ENCODE results near the gene C5orf58.

Gene C5orf58

GRCh38 chr5:170251462-170251861 is 18.7 kb downstream of the C5orf58 start:
- no peak overlapping the region for H3K27ac ChIP-seq
- DNase-seq, result no peak
- intact Hi-C loops (cut with DNase I; ENCODE audit: low total_unique reads), result no loop called here
- peaks cover 0 to 10% of the 10 kb centered on the region in 2 donors for H3K27me3 ChIP-seq
- H3K4me3 ChIP-seq, result no peak overlapping the region
- no peaks in the 10 kb centered on the region for H3K4me1 ChIP-seq
- H3K36me3 ChIP-seq, result peaks cover 0 to 3% (median 0%) of the 10 kb centered on the region in 3 donors
- no peak for TF ChIP-seq CTCF (IDR thresholded peaks at IDR 0.05)
- no peaks in the 10 kb centered on the region for H3K9me3 ChIP-seq

GRCh38 chr5:170252109-170252508 is 19.3 kb downstream of the C5orf58 start:
- DNase-seq, result no peak
- H3K27me3 ChIP-seq, result peaks cover 0 to 6% of the 10 kb centered on the region in 2 donors
- H3K36me3 ChIP-seq, result peaks cover 0 to 3% (median 0%) of the 10 kb centered on the region in 3 donors
- no peak overlapping the region for H3K27ac ChIP-seq
- H3K4me3 ChIP-seq, result no peak overlapping the region
- TF ChIP-seq CTCF (IDR thresholded peaks at IDR 0.05), result no peak
- H3K4me1 ChIP-seq, result no peaks in the 10 kb centered on the region
- intact Hi-C loops (cut with DNase I; ENCODE audit: low total_unique reads), result no loop called here
- no peaks in the 10 kb centered on the region for H3K9me3 ChIP-seq

DNA sequence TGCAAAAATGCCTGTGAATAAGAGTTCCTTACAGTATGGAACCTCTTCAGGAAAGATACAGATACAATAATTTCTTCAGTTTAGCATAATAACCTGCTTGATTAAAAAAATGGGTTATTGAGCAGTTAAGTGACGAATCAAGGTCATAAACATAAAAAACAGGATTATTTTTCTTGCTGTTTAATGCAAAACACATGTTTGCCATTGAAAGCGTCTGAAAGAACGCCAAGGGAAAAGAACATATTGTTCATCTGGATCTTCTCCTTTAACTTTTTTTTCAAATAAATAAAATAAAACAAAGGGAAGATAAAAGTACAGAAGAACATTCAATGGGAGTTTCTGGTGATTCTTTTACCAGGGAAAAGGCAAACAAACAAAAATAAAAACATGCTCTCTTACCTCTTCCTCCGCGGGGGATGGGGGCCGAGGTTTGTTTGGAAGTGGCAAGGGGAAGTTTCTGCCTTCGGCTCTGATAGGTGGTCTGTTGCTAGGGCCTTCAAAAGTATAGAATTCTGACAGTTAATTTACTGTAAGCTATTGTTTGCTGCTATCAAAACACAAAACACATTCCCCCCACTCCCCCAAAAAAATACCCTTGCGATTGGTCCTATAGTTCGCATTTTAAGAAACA is 20.1 kb downstream of the C5orf58 start:
- H3K36me3 ChIP-seq, result peaks cover 0 to 3% (median 0%) of the 10 kb centered on the region in 3 donors
- no peak overlapping the region for H3K27ac ChIP-seq
- intact Hi-C loops (cut with DNase I; ENCODE audit: low total_unique reads), result no loop called here
- H3K27me3 ChIP-seq, result peaks cover 0 to 6% of the 10 kb centered on the region in 2 donors
- H3K9me3 ChIP-seq, result no peaks in the 10 kb centered on the region
- TF ChIP-seq CTCF (IDR thresholded peaks at IDR 0.05), result no peak
- DNase-seq, result no peak
- no peak overlapping the region for H3K4me3 ChIP-seq
- no peaks in the 10 kb centered on the region for H3K4me1 ChIP-seq

DNA sequence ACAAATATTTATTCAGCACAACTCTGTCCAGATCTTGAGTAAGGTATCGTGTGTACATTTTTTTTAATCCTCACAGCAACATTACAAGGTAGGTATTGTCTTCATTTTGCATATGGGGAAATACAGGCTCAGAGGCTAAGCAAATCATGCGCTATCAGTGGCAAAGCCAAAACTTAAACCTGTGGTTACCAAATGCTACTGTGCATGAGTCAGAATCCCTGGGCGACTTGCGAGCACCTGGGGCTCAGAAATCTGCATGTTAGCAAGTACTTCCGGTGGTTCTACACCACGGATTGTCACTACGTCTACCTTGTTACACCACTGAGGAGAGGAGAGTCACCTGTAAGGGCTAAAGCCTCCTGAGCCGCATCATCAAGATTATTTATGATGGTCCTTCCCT is 21.3 kb downstream of the C5orf58 start:
- Histone ChIP-seq H3K4me3 (no peak overlapping the region), H3K36me3 (peaks cover 0 to 3% (median 0%) of the 10 kb centered on the region in 3 donors), H3K27ac (no peak overlapping the region), H3K4me1 (no peaks in the 10 kb centered on the region), H3K9me3 (no peaks in the 10 kb centered on the region), H3K27me3 (peaks cover 0 to 6% of the 10 kb centered on the region in 2 donors)
- DNase-seq, result no peak
- no peak for TF ChIP-seq CTCF (IDR thresholded peaks at IDR 0.05)
- intact Hi-C loops (cut with DNase I; ENCODE audit: low total_unique reads), result no loop called here

DNA sequence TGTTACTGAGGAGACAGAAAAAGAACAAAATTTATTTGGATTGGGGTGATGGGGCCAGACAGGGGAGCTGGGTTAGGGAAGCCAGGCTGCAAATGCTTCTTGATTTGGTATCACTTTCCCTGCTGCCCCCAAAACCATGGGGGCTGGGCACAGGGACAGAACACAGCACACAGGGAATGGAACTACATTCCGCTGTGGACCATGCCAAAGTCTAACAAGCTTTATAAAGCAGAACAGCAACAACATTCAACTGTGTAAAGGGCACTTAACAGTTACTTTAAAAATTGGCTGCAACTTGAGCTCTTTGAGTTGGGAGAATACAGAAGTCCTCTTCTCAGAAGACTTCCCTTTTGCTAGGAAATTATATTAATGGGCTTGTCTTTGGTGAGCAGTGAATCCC is 23.8 kb downstream of the C5orf58 start:
- Histone ChIP-seq H3K4me3 (no peak overlapping the region), H3K27me3 (peaks cover 0 to 6% of the 10 kb centered on the region in 2 donors), H3K4me1 (no peaks in the 10 kb centered on the region), H3K36me3 (peaks cover 0 to 8% (median 0%) of the 10 kb centered on the region in 3 donors), H3K27ac (no peak overlapping the region), H3K9me3 (no peaks in the 10 kb centered on the region)
- TF ChIP-seq CTCF (IDR thresholded peaks at IDR 0.05), result no peak
- intact Hi-C loops (cut with DNase I; ENCODE audit: low total_unique reads), result no loop called here
- DNase-seq, result no peak

Measured in tibial artery (tissue), 4 donors.